IPS DF 19.7 (cell line): ENCODE measurements around the gene SGCD.
A peak's percentile ranks its signal among the peaks of the same experiment; 100 is the strongest.

ENCODE experiments used
- DNase-seq: peaks from one replicate; pipeline ENCODE4 v3.0.0-alpha.2; 2013; ENCODE audit warnings: low read depth, low spot score

SGCD gene

DNA sequence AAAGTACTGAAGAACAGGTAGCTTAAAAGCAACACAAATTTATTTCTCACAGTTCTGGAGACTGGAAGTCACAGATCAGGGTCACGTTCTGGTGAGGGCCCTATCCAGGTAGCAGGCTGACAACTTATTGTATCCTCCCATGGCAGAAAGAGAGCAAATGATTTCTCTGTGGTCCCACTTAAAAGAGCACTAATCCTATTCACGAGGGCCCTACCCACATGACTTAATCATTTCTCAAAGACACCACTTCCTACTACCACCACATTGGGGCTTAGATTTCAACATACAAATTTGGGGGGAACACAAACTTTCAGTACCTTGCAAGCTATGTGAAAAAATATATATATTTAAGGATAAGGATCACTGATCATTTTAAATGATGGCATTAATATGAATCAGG is 447.3 kb downstream of the SGCD start:
- no peak for DNase-seq

GRCh38 chr5:156778139-156778706 is 451.3 kb downstream of the SGCD start:
- DNase-seq: no peak

DNA sequence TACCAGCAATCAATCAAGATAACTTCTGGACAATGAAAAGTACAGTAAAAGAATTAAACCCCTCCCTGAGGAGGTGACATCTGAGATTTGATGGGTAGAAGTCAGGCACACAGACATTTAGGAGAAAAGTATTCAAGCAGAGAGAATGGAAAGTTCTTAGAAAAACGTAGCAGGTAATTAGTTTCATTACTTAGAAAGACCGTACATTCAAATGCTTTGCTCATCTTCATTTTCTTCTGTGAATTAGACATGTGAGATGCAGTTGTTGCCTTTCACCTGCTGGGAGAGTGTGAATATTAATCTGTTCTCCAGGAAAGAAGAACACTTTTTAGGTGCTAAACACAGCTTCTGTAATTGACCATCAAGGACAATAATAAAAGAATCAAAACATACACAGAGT is 451.8 kb downstream of the SGCD start:
- no peak for DNase-seq

DNA sequence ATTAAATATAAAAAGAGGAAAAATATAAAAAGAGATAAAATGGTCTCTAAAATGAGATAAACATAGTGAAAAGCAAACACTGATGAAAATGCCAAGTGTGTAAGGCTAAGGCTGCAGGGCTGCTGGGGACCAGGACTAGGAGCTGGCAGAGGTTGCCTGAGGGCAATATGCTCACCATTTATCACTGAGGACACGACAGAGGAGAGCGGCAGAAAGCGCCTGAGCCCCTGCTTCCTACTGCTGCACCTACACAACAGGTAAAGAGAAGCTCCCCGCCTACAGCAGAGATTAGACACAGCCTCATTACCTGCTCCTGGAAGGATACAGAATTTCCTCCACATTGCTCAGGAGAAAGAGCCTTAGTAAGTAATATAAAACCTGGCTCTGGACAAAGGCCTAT is 452.5 kb downstream of the SGCD start:
- no peak for DNase-seq

- no peak for DNase-seq
Measured at GRCh38 chr5:156783092-156783491, 456.1 kb downstream of the SGCD start.

DNA sequence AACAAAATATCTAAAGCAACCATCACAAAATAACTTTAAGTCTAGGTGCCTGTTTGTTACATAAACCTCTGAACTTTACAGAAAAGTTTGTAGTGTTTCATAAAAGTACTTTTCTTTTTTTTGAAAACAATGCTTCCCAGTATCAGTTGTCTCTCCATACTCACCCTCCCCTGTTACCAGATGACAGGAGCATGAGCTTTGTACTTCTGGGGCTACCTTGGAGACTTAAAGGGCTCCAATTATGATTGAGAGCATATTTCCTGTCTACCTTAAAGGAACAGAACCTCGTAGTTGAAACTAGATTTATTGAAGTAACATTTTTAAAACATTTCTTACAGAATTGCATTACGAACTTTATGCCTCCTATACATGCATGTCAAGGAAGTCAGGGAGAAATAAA is 467.7 kb downstream of the SGCD start:
- no peak for DNase-seq

DNA sequence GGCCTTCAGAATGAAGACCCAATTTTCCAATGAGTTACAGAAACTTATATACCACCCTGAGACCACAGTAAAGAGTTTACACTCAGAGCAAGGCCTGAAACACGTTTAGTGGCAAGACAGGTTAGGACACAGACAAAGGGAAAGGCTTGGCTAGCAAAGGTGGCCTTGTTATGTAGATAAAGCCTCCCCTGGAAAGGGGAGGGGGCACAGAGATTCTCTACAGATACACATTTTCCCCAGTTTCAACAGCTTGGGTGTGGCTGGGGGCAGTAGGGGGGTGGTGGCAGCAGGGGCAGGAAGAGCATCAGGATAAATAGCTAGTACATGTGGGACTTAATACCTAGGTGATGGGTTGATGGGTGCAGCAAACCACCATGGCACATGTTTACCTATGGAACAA is 471.2 kb downstream of the SGCD start:
- peak; percentile 82 for DNase-seq

DNA sequence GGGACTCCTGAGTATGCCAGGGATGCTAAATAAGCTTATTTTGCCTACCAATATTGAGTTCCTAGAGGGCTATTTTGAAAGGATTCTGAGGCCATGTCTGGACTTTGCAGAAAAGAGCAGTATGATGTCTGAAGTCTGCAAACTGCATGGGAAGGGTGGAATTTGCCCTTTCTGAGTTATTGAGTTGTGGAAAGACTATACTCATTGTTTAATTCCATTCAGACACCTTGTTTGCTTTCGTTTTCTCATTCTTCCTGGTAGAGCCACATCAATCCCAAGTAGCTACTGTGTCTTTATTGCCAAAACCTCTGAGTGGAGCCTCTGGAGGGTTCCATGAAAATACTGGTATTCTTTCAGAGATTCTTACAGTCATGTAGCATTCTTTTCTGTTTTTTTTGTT is 472.2 kb downstream of the SGCD start:
- DNase-seq: no peak

GRCh38 chr5:156800929-156801328 is 474.0 kb downstream of the SGCD start:
- DNase-seq: no peak

GRCh38 chr5:156802501-156802900 is 475.5 kb downstream of the SGCD start:
- peak; percentile 84 for DNase-seq

DNA sequence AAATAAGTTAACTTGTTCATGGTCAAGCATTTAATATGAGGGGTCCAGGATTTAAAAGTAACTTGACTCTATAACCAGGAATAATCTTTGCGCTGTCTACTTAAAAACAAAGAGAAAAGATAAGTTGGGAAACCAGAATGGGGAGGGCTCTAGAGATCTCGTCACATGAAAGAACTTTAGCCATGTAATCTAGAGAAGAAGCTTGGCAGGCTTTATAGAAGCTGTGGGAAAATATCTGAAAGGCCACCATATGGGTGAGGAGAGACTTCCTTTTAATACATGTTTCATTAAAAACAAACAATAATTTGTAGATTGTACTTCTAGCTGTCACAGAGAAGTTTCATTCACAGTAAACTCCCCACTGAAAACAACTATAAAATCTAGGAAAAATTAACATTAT is 476.4 kb downstream of the SGCD start:
- DNase-seq: no peak

DNA sequence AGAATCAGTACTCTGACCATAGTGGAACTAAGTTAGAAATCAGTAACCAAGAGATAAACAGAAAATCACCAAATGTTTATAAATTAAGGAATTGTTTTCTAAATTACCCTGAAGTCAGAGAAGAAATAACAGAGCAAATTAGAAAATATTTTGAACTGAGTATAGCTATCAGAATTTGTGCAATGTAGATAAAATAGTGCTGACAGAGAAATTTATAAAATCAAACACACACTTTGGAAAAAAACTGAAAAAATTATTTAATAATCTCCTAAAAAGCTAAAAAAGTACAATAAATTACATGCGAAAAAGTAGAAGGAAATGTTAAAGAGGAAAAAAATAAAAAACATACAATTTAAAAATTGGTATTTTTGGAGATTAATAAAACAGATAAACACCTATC is 486.0 kb downstream of the SGCD start:
- DNase-seq: no peak

- no peak for DNase-seq
Measured at GRCh38 chr5:156815988-156816599, 489.1 kb downstream of the SGCD start.
